Panc1 (cell line): Measurements from ENCODE around the gene EVI5.

Source experiments
- CTCF ChIP-seq: fragments of 450-650 bp; IDR thresholded peaks from 2 replicates; pipeline ENCODE4 v1.5.1; 2017; ENCODE audit warnings: mild to moderate bottlenecking
- POLR2AphosphoS5 ChIP-seq: IDR thresholded peaks from 2 replicates; pipeline ENCODE4 v1.6.1; 2012; ENCODE audit warnings: mild to moderate bottlenecking, low read depth, low read length, moderate library complexity
- TCF7L2 ChIP-seq: IDR thresholded peaks from 2 replicates; pipeline ENCODE4 v1.6.1; 2011; ENCODE audit warnings: mild to moderate bottlenecking, low read depth, low read length, inconsistent platforms

GRCh38 chr1:92695104-92695503, 89.8 kb downstream of the EVI5 start:
- no peak for TF ChIP-seq POLR2AphosphoS5
- no peak for TF ChIP-seq TCF7L2
- TF ChIP-seq CTCF = no peak
